ENCODE data around the gene COQ8A. TPM values are rescaled to one million over a fixed set of nuclear protein-coding genes. Genes with fewer than 3 reads are reported as not detected.

COQ8A gene
- polyA plus RNA-seq, 1 experiment: 5.3 TPM

DNA sequence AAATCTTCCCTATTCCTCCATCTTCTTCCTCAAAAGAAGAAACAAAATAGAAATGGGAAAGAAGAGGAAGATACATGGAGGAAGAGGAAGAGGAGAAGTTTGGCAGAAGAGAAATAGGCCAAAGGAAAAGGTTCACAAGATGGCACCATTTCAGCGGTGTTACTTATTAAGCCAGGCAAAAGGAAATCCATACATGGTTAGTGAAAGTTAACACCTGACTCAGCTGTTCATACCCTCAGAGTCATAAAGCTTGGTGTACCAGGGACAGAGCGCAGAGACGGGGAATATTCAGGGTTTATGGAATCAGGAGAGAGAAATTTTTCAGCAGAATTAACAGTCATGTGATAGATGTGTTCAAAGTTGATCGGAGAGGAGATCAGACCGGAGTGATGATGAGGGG is 70.6 kb downstream of the COQ8A start:
- POLR2A ChIA-PET: interaction anchor here (0.6 kb wide), 1 partner anchor 364 kb away, joined by 11 read pairs; no protein-coding TSS in a partner anchor
- DNase-seq (ENCODE audit: low read depth, low spot score): no peak
- Histone ChIP-seq H3K4me3 (ENCODE audit: low read depth, low read length) (no peak overlapping the region), H3K27me3 (ENCODE audit: control insufficient read depth, insufficient read depth, low read length) (no peaks in the 10 kb centered on the region), H3K27ac (ENCODE audit: low read depth, low read length) (no peak overlapping the region), H3K9me3 (ENCODE audit: control insufficient read depth, insufficient read depth, low read length) (no peaks in the 10 kb centered on the region)
- CTCF ChIA-PET: interaction anchor here (0.6 to 2.0 kb wide), 4 partner anchors 21 to 432 kb away, joined by 3 to 6 read pairs (median 3); no protein-coding TSS in a partner anchor
- TF ChIP-seq, protein P1, sequence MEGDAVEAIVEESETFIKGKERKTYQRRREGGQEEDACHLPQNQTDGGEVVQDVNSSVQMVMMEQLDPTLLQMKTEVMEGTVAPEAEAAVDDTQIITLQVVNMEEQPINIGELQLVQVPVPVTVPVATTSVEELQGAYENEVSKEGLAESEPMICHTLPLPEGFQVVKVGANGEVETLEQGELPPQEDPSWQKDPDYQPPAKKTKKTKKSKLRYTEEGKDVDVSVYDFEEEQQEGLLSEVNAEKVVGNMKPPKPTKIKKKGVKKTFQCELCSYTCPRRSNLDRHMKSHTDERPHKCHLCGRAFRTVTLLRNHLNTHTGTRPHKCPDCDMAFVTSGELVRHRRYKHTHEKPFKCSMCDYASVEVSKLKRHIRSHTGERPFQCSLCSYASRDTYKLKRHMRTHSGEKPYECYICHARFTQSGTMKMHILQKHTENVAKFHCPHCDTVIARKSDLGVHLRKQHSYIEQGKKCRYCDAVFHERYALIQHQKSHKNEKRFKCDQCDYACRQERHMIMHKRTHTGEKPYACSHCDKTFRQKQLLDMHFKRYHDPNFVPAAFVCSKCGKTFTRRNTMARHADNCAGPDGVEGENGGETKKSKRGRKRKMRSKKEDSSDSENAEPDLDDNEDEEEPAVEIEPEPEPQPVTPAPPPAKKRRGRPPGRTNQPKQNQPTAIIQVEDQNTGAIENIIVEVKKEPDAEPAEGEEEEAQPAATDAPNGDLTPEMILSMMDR (IDR thresholded peaks at IDR 0.05; ENCODE audit: low read depth, low read length): no peak

DNA sequence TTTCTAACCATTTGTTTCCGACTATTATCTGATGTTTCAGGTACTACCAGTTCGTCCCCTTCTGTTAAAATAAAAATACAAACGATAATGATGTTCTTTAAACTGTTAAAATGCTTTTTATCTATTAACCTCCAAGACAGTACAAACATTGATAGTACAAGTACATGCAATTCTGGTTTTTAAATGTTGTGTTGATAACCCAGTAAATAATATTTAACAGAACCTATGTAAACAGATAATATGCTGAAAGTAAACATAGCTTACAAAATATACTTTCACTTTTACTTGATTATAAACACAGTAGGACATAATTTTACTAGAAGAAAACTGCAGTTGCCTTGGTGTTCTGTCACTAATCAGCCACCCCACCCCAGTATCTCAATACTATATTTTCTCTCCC is 76.9 kb downstream of the COQ8A start:
- Histone ChIP-seq H3K27me3 (ENCODE audit: control insufficient read depth, insufficient read depth, low read length) (no peaks in the 10 kb centered on the region), H3K27ac (ENCODE audit: low read depth, low read length) (no peak overlapping the region), H3K9me3 (ENCODE audit: control insufficient read depth, insufficient read depth, low read length) (0 out of 2 replicates have a peak, but pooled peaks cover 4% of the 10 kb centered on the region), H3K4me3 (ENCODE audit: low read depth, low read length) (no peak overlapping the region)
- POLR2A ChIA-PET: no interaction called here
- DNase-seq (ENCODE audit: low read depth, low spot score): no peak
- TF ChIP-seq, protein P1 (IDR thresholded peaks at IDR 0.05; ENCODE audit: low read depth, low read length): no peak
- CTCF ChIA-PET: no interaction called here

DNA sequence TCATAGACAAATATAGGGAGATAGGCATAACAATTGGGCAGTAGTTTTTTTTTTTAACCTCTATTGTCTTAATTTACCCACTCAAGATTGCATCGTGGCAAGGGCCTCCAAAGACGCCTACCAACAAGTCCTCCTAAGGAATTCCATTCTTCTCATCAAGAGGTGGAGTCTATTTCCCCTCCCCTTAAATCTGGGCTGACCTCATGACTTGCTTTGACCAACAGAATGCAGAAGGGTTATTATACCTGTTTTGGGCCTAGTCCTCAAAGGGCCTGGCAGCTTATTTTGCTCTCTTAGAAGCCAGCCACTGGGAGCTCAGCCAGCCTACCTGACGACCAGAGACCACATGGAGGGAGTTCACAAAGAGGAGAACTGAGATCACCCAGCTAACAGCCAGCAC is 92.3 kb downstream of the COQ8A start:
- DNase-seq (ENCODE audit: low read depth, low spot score): no peak
- POLR2A ChIA-PET: no interaction called here
- TF ChIP-seq, protein P1 (IDR thresholded peaks at IDR 0.05; ENCODE audit: low read depth, low read length): no peak
- Histone ChIP-seq H3K4me3 (ENCODE audit: low read depth, low read length) (no peak overlapping the region), H3K27ac (ENCODE audit: low read depth, low read length) (no peak overlapping the region), H3K9me3 (ENCODE audit: control insufficient read depth, insufficient read depth, low read length) (no peaks in the 10 kb centered on the region), H3K27me3 (ENCODE audit: control insufficient read depth, insufficient read depth, low read length) (no peaks in the 10 kb centered on the region)
- CTCF ChIA-PET: no interaction called here

DNA sequence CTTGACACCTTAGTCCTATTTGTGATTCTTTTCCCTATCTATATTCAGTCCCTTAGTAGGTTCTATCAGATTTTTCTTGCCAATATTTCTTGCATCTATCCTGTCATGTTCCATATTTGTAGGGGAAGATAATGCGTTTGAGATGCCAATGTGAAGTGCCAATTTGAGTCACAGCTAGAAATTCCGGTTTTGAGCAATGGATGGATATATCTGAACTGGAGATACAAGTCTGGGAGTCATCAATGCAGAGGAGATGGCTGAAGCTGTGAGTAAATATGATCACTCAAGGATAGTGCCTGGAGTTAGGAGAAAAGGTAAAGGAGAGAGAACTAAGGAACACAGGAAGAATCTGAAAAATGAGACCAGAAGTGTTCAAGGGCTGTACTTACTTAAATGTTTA is 93.8 kb downstream of the COQ8A start:
- Histone ChIP-seq H3K27me3 (ENCODE audit: control insufficient read depth, insufficient read depth, low read length) (no peaks in the 10 kb centered on the region), H3K27ac (ENCODE audit: low read depth, low read length) (no peak overlapping the region), H3K4me3 (ENCODE audit: low read depth, low read length) (no peak overlapping the region), H3K9me3 (ENCODE audit: control insufficient read depth, insufficient read depth, low read length) (no peaks in the 10 kb centered on the region)
- CTCF ChIA-PET: no interaction called here
- TF ChIP-seq, protein P1 (IDR thresholded peaks at IDR 0.05; ENCODE audit: low read depth, low read length): no peak
- POLR2A ChIA-PET: no interaction called here
- DNase-seq (ENCODE audit: low read depth, low spot score): no peak

DNA sequence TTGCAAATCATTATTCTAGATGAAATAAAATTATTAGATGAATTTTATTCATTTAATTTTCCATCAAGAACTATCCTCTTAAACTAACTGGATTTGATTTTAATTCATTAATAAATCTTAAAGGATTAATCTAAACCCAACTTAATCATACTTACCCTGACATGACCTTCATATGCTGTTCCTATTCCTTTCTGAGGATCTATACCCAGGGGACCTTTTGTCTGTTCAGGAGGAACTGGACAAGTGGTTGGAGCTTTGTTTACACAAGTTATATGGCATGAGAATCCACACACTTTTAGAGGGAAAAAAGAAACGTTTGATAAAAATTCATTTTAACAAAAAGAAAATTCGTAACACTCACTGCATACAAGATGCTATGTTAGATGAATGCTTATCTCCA is 95.2 kb downstream of the COQ8A start:
- no peaks in the 10 kb centered on the region for H3K27me3 ChIP-seq (ENCODE audit: control insufficient read depth, insufficient read depth, low read length)
- TF ChIP-seq, protein P1 (IDR thresholded peaks at IDR 0.05; ENCODE audit: low read depth, low read length): no peak
- ChIA-PET POLR2A (no interaction called here), CTCF (no interaction called here)
- H3K27ac ChIP-seq (ENCODE audit: low read depth, low read length): no peak overlapping the region
- no peak for DNase-seq (ENCODE audit: low read depth, low spot score)
- H3K9me3 ChIP-seq (ENCODE audit: control insufficient read depth, insufficient read depth, low read length): no peaks in the 10 kb centered on the region
- H3K4me3 ChIP-seq (ENCODE audit: low read depth, low read length): no peak overlapping the region
